ENCODE data around the gene DIP2C.

GRCh38 chr10:640673-641045 lies 48.8 kb downstream of the DIP2C start:
- TF ChIP-seq POLR2A (IDR thresholded peaks at IDR 0.05; ENCODE audit: low read depth, low read length) (no peak), POLR2AphosphoS5 (IDR thresholded peaks at IDR 0.05; ENCODE audit: low read depth, low read length) (no peak), TAF1 (IDR thresholded peaks at IDR 0.05; ENCODE audit: borderline replicate concordance, low read depth, low read length) (no peak)

Measured in GM12892 (cell line).